HFFc6 (cell line): ENCODE data around the gene NMRAL1. TPM values are rescaled to one million over a fixed set of nuclear protein-coding genes. Genes with fewer than 3 reads are reported as not detected.

Experiments used
- DNase-seq: peaks from one replicate; pipeline ENCODE4 v3.0.0-alpha.2; 2018
- H3K27ac Mint-ChIP-seq: 2 replicates; pipeline ENCODE4 v1.8.0; 2020; ENCODE audit warnings: mild to moderate bottlenecking, mixed read lengths
- H3K27me3 Mint-ChIP-seq: 2 replicates; pipeline ENCODE4 v1.8.0; 2021; ENCODE audit warnings: mild to moderate bottlenecking, moderate library complexity, mixed read lengths; ENCODE audit not compliant: insufficient read depth
- H3K36me3 Mint-ChIP-seq: 2 replicates; pipeline ENCODE4 v1.8.0; 2021; ENCODE audit warnings: low read depth, mixed read lengths
- H3K4me1 Mint-ChIP-seq: 2 replicates; pipeline ENCODE4 v1.8.0; 2020; ENCODE audit warnings: low read depth, mixed read lengths
- H3K4me3 Mint-ChIP-seq: 2 replicates; pipeline ENCODE4 v1.8.0; 2020; ENCODE audit warnings: mild to moderate bottlenecking, moderate library complexity, mixed read lengths
- H3K9me3 Mint-ChIP-seq: 2 replicates; pipeline ENCODE4 v1.8.0; 2020; ENCODE audit warnings: mild to moderate bottlenecking, mixed read lengths
- CTCF ChIP-seq: fragments of 200-600 bp; sonication (generic); IDR thresholded peaks from 2 replicates; pipeline ENCODE4 v1.5.0; 2021; ENCODE audit warnings: antibody characterized with exemption, mild to moderate bottlenecking
- total RNA-seq, 6 experiments: library from RNA; stranded (reverse); fragmentation: NEBNext Ultra II Directional; extraction: Animal tissue kit (Norgen Biotek cat#: 25700); gene quantifications; 2 replicates in 1 of 6; 3 replicates in 5 of 6; pipeline ENCODE4 v1.2.3, GENCODE V29; 2021

The NMRAL1 gene
- total RNA-seq, 6 experiments from 2014 or later, result 26.2 to 37.2 (median 33.7) TPM

DNA sequence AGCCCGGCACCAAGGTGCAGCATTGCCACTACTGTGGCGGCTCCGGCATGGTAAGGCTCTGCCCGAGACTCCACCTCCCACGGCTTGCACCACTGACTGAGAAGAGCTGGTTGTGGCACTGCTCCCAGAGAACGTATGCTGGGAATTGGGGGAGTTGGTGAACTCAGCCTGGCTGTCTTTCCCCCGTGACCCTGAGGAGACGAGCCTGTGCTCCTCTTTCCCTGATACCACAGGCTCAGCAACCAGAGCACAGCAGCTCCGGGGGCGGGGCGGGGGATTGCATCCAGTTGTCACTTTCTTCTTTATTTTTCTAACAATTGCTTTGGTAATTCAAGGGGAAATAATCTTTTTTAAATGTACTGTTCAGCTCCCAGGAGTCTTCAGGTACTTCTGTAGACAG lies 32.1 kb downstream of the NMRAL1 start:
- Mint-ChIP-seq H3K36me3 (peaks cover 25% of the 10 kb centered on the region), H3K4me1 (no peaks in the 10 kb centered on the region), H3K9me3 (no peaks in the 10 kb centered on the region), H3K27ac (no peak overlapping the region), H3K4me3 (no peak overlapping the region), H3K27me3 (peaks cover 4% of the 10 kb centered on the region)
- TF ChIP-seq CTCF, result no peak
- DNase-seq, result no peak

DNA sequence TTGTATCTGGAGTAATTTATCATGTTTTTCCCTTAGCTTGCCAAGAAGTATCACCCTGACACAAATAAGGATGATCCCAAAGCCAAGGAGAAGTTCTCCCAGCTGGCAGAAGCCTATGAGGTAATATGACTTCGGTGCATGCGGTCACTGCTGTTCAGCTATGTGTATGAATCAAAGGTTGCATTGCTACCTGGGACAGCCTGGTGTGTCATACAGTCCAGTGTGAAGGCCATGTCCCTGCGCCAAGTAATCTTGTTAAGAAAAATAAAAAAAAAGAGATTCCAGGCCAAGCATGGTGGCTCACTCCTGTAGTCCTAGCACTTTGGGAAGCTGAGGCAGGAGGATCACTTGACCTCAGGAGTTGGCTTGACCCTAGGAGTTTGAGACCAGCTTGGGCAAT lies 37.1 kb downstream of the NMRAL1 start:
- no peak for TF ChIP-seq CTCF
- no peaks in the 10 kb centered on the region for H3K27me3 Mint-ChIP-seq

GRCh38 chr16:4435337-4436067 lies 38.9 kb downstream of the NMRAL1 start:
- Mint-ChIP-seq H3K9me3 (no peaks in the 10 kb centered on the region), H3K4me3 (no peak overlapping the region), H3K27me3 (peaks cover 3% of the 10 kb centered on the region; the same call in 1 of the 2 replicates), H3K27ac (peak overlapping the region; percentile 51), H3K36me3 (peaks cover 34% of the 10 kb centered on the region), H3K4me1 (peaks cover 12% of the 10 kb centered on the region)
- TF ChIP-seq CTCF, result no peak
- DNase-seq, result no peak

More for the DNA sequence above, 37.1 kb downstream of the NMRAL1 start:
- Mint-ChIP-seq H3K9me3 (no peaks in the 10 kb centered on the region), H3K36me3 (peaks cover 29% of the 10 kb centered on the region), H3K4me1 (peaks cover 12% of the 10 kb centered on the region), H3K4me3 (no peak overlapping the region), H3K27ac (no peak overlapping the region)
- no peak for DNase-seq

DNA sequence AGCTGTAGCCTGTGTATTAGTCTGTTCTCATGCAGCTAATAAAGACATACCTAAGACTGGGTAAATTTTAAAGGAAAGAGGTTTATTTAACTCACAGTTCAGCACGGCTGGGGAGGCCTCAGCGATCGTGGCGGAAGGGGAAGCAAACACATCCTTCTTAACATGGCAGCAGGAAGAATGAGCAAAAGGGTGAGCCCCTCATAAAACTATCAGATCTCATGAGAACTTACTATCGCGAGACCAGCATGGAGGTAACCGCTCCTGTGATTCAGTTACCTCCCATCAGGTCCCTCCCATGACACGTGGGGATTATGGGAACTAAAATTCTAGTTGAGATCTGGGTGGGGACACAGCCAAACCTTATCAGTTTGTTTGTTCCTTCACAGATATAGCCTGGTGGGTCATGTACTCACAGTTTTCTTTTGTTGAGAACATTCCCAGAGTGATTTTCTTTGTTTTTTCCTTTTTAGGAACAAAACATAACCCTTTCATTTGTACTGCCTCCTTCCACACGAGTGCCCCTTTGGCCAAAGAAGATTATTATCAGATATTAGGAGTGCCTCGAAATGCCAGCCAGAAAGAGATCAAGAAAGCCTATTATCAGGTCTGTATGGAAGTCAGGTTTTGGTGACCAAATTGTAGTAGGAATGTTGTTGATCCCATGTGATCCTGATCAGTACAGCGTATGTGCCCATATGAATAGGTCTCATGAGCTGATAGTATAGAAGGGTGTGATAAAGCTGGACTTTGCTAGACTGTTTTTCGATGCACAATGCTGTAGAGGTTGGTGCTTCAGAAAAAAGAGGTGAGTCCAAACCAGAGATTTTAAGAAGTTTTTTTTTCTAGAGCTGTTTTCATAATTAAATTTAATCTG lies 40.3 kb downstream of the NMRAL1 start:
- Mint-ChIP-seq H3K36me3 (peaks cover 34% of the 10 kb centered on the region), H3K9me3 (no peaks in the 10 kb centered on the region), H3K27ac (peak overlapping the region; percentile 4; the same call in 1 of the 2 replicates), H3K27me3 (peaks cover 3% of the 10 kb centered on the region; the same call in 1 of the 2 replicates), H3K4me3 (no peak overlapping the region), H3K4me1 (peaks cover 12% of the 10 kb centered on the region)
- no peak for TF ChIP-seq CTCF
- DNase-seq, result no peak

GRCh38 chr16:4433228-4433627 lies 41.2 kb downstream of the NMRAL1 start:
- H3K4me3 Mint-ChIP-seq, result no peak overlapping the region
- TF ChIP-seq CTCF, result no peak
- peaks cover 38% of the 10 kb centered on the region for H3K36me3 Mint-ChIP-seq
- no peak for DNase-seq
- H3K27ac Mint-ChIP-seq, result no peak overlapping the region
- peaks cover 3% of the 10 kb centered on the region; the same call in 1 of the 2 replicates for H3K27me3 Mint-ChIP-seq
- H3K9me3 Mint-ChIP-seq, result no peaks in the 10 kb centered on the region
- H3K4me1 Mint-ChIP-seq, result peaks cover 16% of the 10 kb centered on the region
